Measurements from ENCODE around the gene ANKRD66. TPM values are rescaled to one million over a fixed set of nuclear protein-coding genes. Genes with fewer than 3 reads are reported as not detected.

Gene ANKRD66
- total and polyA plus RNA-seq, 4 donors = not detected

GRCh38 chr6:46788791-46789190 lies 42.1 kb downstream of the ANKRD66 start:
- 96% methylated on average over 3 of the region's 3 CpGs for WGBS

GRCh38 chr6:46789434-46790354 lies 43.0 kb downstream of the ANKRD66 start:
- no peak for DNase-seq (ENCODE audit: low spot score)
- no peak overlapping the region for H3K9ac ChIP-seq (ENCODE audit: low read depth in 1 of 2, low read length in 2 of 2)
- no peaks in the 10 kb centered on the region for H3K4me1 ChIP-seq (ENCODE audit: control insufficient read depth in 4 of 4, insufficient read depth in 4 of 4, low read length in 3 of 4)
- 89% methylated on average over 4 of the region's 4 CpGs for WGBS
- H3K27me3 ChIP-seq (ENCODE audit: control insufficient read depth in 4 of 4, insufficient read depth in 4 of 4, low read length in 3 of 4) = no peaks in the 10 kb centered on the region
- H3K36me3 ChIP-seq (ENCODE audit: control insufficient read depth in 4 of 4, insufficient read depth in 3 of 4, low read depth in 1 of 4, low read length in 3 of 4) = no peaks in the 10 kb centered on the region
- no peak for TF ChIP-seq EGR1 (IDR thresholded peaks at IDR 0.05; ENCODE audit: low read depth in 2 of 2)
- TF ChIP-seq, protein P1, sequence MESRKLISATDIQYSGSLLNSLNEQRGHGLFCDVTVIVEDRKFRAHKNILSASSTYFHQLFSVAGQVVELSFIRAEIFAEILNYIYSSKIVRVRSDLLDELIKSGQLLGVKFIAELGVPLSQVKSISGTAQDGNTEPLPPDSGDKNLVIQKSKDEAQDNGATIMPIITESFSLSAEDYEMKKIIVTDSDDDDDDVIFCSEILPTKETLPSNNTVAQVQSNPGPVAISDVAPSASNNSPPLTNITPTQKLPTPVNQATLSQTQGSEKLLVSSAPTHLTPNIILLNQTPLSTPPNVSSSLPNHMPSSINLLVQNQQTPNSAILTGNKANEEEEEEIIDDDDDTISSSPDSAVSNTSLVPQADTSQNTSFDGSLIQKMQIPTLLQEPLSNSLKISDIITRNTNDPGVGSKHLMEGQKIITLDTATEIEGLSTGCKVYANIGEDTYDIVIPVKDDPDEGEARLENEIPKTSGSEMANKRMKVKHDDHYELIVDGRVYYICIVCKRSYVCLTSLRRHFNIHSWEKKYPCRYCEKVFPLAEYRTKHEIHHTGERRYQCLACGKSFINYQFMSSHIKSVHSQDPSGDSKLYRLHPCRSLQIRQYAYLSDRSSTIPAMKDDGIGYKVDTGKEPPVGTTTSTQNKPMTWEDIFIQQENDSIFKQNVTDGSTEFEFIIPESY (IDR thresholded peaks at IDR 0.05) = no peak
- TF ChIP-seq JUND (IDR thresholded peaks at IDR 0.05) = no peak
- TF ChIP-seq ATF3 (IDR thresholded peaks at IDR 0.05) = no peak
- no peak for TF ChIP-seq NR2F2 (IDR thresholded peaks at IDR 0.05)
- TF ChIP-seq RXRA (IDR thresholded peaks at IDR 0.05) = no peak
- no peak for TF ChIP-seq HNF4G (IDR thresholded peaks at IDR 0.05)
- TF ChIP-seq HNF4A (conservative IDR thresholded peaks at IDR 0.05) = no peak
- H3K4me3 ChIP-seq (ENCODE audit: low read depth in 1 of 3, low read length in 3 of 3) = no peak overlapping the region
- H3K27ac ChIP-seq (ENCODE audit: low read depth in 1 of 2, low read length in 2 of 2) = no peak overlapping the region
- H3K9me3 ChIP-seq (ENCODE audit: control insufficient read depth in 4 of 4, low read length in 3 of 4) = no peaks in the 10 kb centered on the region

More at GRCh38 chr6:46788791-46789190, 42.1 kb downstream of the ANKRD66 start:
- Histone ChIP-seq H3K4me3 (ENCODE audit: low read depth in 1 of 3, low read length in 3 of 3) (no peak overlapping the region), H3K4me1 (ENCODE audit: control insufficient read depth in 4 of 4, insufficient read depth in 4 of 4, low read length in 3 of 4) (no peaks in the 10 kb centered on the region), H3K27me3 (ENCODE audit: control insufficient read depth in 4 of 4, insufficient read depth in 4 of 4, low read length in 3 of 4) (no peaks in the 10 kb centered on the region), H3K36me3 (ENCODE audit: control insufficient read depth in 4 of 4, insufficient read depth in 3 of 4, low read depth in 1 of 4, low read length in 3 of 4) (no peaks in the 10 kb centered on the region), H3K9ac (ENCODE audit: low read depth in 1 of 2, low read length in 2 of 2) (no peak overlapping the region), H3K9me3 (ENCODE audit: control insufficient read depth in 4 of 4, low read length in 3 of 4) (no peaks in the 10 kb centered on the region), H3K27ac (ENCODE audit: low read depth in 1 of 2, low read length in 2 of 2) (no peak overlapping the region)
- DNase-seq (ENCODE audit: low spot score) = no peak
- TF ChIP-seq RXRA (IDR thresholded peaks at IDR 0.05) (no peak), HNF4G (IDR thresholded peaks at IDR 0.05) (no peak), JUND (IDR thresholded peaks at IDR 0.05) (no peak), ATF3 (IDR thresholded peaks at IDR 0.05) (no peak), TAF1 (conservative IDR thresholded peaks at IDR 0.05) (no peak), FOXA2 (IDR thresholded peaks at IDR 0.05) (no peak), YY1 (IDR thresholded peaks at IDR 0.05) (no peak), GABPA (IDR thresholded peaks at IDR 0.05 in 1 of 2, conservative IDR thresholded peaks at IDR 0.05 in 1 of 2) (no peak), HNF4A (conservative IDR thresholded peaks at IDR 0.05) (no peak), FOXA1 (IDR thresholded peaks at IDR 0.05) (no peak)
- TF ChIP-seq, protein P2, sequence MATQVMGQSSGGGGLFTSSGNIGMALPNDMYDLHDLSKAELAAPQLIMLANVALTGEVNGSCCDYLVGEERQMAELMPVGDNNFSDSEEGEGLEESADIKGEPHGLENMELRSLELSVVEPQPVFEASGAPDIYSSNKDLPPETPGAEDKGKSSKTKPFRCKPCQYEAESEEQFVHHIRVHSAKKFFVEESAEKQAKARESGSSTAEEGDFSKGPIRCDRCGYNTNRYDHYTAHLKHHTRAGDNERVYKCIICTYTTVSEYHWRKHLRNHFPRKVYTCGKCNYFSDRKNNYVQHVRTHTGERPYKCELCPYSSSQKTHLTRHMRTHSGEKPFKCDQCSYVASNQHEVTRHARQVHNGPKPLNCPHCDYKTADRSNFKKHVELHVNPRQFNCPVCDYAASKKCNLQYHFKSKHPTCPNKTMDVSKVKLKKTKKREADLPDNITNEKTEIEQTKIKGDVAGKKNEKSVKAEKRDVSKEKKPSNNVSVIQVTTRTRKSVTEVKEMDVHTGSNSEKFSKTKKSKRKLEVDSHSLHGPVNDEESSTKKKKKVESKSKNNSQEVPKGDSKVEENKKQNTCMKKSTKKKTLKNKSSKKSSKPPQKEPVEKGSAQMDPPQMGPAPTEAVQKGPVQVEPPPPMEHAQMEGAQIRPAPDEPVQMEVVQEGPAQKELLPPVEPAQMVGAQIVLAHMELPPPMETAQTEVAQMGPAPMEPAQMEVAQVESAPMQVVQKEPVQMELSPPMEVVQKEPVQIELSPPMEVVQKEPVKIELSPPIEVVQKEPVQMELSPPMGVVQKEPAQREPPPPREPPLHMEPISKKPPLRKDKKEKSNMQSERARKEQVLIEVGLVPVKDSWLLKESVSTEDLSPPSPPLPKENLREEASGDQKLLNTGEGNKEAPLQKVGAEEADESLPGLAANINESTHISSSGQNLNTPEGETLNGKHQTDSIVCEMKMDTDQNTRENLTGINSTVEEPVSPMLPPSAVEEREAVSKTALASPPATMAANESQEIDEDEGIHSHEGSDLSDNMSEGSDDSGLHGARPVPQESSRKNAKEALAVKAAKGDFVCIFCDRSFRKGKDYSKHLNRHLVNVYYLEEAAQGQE (IDR thresholded peaks at IDR 0.05) = no peak
- TF ChIP-seq, protein P1 (IDR thresholded peaks at IDR 0.05) = no peak
